RPMI7951 (cell line): ENCODE measurements around the gene LIPK. TPM values are rescaled to one million over a fixed set of nuclear protein-coding genes. Genes with fewer than 3 reads are reported as not detected.
"Not testable (repeated sequence)": the region's sequence is repeated elsewhere in the genome, so short reads cannot be mapped to it uniquely, and the experiment has no call there.

ENCODE experiments used
- DNase-seq: peaks from one replicate; pipeline ENCODE4 v3.0.0-alpha.2; 2012; ENCODE audit warnings: low read depth
- total RNA-seq: library from RNA; depleted of rRNA; stranded (reverse); fragments of >200 nt; shearing (Covaris generic); gene quantifications from 2 replicates; pipeline ENCODE4 v1.2.3, GENCODE V29; 2014; rRNA removed

The LIPK gene
- total RNA-seq: not detected in 2 replicates

- no peak for DNase-seq
Observed at GRCh38 chr10:88705958-88706357, at the start of gene LIPK. Gene LIPK (plus strand): TSS chr10:88706249. CDS start chr10:88724544, 18,295 bp downstream.

GRCh38 chr10:88657901-88658300, 48.1 kb upstream of the LIPK start:
- DNase-seq: peak; percentile 86

GRCh38 chr10:88659725-88660597, 46.1 kb upstream of the LIPK start:
- DNase-seq: no peak

- no peak for DNase-seq
Observed at GRCh38 chr10:88660598-88660884, 45.5 kb upstream of the LIPK start.

GRCh38 chr10:88661018-88661417, 45.0 kb upstream of the LIPK start:
- DNase-seq: no peak

- no peak for DNase-seq
Observed at GRCh38 chr10:88661577-88661976, 44.5 kb upstream of the LIPK start.

GRCh38 chr10:88663153-88663552, 42.9 kb upstream of the LIPK start:
- DNase-seq: not testable (repeated sequence)

- DNase-seq: no peak
Observed at GRCh38 chr10:88664142-88664541, 41.9 kb upstream of the LIPK start, which contains the start of gene LIPF. Gene LIPF (plus strand): TSS chr10:88664442. CDS start chr10:88667298, 2,856 bp downstream.

GRCh38 chr10:88668465-88668864, 37.6 kb upstream of the LIPK start:
- DNase-seq: no peak

- DNase-seq: no peak
Observed at GRCh38 chr10:88670497-88670896, 35.6 kb upstream of the LIPK start.

GRCh38 chr10:88672041-88672440, 34.0 kb upstream of the LIPK start:
- peak; percentile 13 for DNase-seq

- no peak for DNase-seq
Observed at GRCh38 chr10:88676283-88677060, 29.6 kb upstream of the LIPK start.

- no peak for DNase-seq
Observed at GRCh38 chr10:88680958-88681357, 25.1 kb upstream of the LIPK start.

- no peak for DNase-seq
Observed at GRCh38 chr10:88682491-88682890, 23.6 kb upstream of the LIPK start.

GRCh38 chr10:88687853-88688467, 18.1 kb upstream of the LIPK start:
- DNase-seq: peak; percentile 7

GRCh38 chr10:88689366-88689765, 16.7 kb upstream of the LIPK start:
- DNase-seq: no peak

- DNase-seq: peak; percentile 8
Observed at GRCh38 chr10:88693392-88694020, 12.5 kb upstream of the LIPK start.

GRCh38 chr10:88702848-88703597, 3.0 kb upstream of the LIPK start:
- DNase-seq: peak; percentile 70

- peak; percentile 73 for DNase-seq
Observed at GRCh38 chr10:88707429-88708155, 1.5 kb downstream of the LIPK start.

GRCh38 chr10:88709361-88709760, 3.3 kb downstream of the LIPK start:
- DNase-seq: not testable (repeated sequence)
